GM21526 (cell line): ENCODE results near the gene INSC.

Experiments
- ATAC-seq: cut with Tn5 transposase; IDR thresholded peaks from one replicate; pipeline ENCODE4 v1.9.1; 2021; ENCODE audit warnings: moderate library complexity; ENCODE audit not compliant: unreplicated experiment, low FRiP score

Gene INSC

GRCh38 chr11:15180212-15180792 is 65.6 kb downstream of the INSC start:
- peak; percentile 79 for ATAC-seq

- no peak for ATAC-seq
Observed at GRCh38 chr11:15182372-15182771, 67.6 kb downstream of the INSC start.

DNA sequence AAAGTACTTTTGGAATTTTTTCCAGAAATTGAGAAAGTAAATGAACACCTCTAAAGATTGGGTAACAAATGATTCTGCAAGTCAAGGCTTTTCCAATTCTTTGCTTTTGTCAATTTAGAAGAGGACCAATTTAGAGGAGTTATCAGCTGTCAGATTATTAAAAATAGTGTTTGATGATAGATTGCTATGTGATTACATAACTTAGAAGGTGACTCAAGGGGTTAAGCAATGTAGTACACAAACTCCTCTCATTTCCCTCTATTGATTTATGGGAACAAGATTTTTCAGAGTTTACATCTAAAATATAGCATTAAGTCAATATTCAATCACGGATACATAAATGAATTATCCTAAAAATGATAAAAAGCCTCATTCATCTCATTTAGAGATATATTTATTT is 70.3 kb downstream of the INSC start:
- ATAC-seq = no peak

- ATAC-seq = no peak
Observed at GRCh38 chr11:15186146-15186545, 71.4 kb downstream of the INSC start.

GRCh38 chr11:15189189-15189588 is 74.5 kb downstream of the INSC start:
- ATAC-seq = no peak

GRCh38 chr11:15189641-15190365 is 75.1 kb downstream of the INSC start:
- no peak for ATAC-seq

DNA sequence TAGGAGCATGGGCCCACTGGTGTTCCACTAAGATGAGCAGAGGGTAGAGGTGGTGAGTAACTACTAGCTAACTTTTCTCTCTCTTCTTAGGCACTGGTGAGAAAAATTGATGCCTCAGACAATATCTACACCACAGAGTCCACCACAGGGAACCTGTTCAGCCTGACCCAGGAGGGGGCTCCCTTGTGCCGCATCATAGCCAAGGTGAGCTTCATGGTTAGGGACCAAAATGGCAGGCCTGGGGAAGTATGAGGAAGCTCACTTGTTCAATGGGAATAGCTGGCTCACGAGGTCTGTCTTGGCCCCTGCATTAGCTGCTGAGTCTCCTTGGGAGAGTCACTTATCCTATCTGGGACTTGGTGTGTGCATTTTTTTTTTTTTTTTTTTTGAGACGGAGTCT is 75.9 kb downstream of the INSC start:
- no peak for ATAC-seq

GRCh38 chr11:15192005-15192556 is 77.4 kb downstream of the INSC start:
- no peak for ATAC-seq

DNA sequence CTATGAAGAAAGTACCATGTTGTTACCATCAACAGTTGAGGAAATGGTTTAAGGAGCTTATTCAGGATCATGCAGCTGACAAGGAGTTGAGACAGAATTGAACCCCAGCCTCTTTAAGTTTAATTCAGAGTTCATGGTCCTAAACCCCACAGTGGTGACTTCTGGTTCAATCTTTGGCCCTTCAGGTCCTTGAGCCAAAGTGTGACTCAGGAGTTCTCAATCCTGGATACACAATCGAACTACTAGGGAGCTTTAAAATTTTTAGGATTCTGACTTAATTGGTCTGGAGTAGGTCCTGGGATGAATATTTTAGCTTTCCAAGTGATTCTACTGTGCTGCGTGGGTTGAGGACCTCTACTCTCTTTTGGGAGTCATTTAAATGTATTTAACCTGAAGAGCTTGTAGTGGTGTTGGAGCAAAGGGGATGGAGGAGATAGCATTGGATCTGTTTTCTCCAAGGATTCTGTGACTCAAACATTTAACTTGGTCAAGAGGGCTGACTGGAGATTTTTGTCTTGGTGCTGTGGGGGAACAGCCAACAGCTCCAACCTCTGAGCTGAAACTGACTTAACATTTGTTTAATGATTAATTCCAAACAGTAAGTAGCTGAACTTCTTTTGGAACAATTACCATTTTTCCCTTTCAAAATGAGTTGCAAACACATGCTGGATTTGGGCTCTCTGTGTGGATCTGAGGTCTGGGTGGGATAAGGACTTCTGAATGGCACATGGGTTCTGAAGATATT is 80.1 kb downstream of the INSC start:
- no peak for ATAC-seq

DNA sequence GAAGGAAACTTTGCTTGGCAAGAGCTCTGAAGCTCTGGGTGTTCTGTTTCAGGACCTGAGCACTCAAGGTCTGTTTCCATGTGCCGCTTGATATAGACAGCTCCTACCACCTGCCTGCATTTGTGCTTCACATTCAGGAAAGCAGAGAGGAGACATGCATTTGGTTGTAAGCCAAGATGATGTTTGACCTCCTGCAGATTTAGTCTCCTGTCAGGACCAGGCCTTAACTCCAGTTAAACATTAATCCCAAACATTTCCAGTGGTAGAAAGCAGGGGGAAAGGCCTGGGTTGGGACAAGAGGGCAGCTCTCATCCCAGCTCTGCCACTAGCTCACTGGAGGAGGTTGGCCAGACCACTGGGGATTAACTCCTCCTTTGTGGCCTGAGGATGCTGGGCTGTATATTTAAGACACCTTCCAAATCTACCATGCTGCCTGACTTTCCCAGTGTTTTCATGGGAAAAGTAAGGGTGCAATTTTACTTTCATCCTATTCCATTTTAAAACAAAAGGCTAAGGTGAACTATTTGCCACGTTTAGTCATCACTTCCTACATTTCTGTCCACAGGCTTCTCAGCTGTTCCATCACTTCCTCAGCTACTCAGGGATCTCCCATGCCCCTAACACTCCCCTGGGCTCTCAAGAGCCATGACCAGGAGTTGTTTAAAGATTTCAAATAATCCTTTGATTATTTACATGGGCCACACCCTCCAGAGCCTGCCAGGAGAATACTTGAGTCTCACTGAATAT is 80.9 kb downstream of the INSC start:
- ATAC-seq = no peak

GRCh38 chr11:15196704-15197103 is 82.0 kb downstream of the INSC start:
- no peak for ATAC-seq

DNA sequence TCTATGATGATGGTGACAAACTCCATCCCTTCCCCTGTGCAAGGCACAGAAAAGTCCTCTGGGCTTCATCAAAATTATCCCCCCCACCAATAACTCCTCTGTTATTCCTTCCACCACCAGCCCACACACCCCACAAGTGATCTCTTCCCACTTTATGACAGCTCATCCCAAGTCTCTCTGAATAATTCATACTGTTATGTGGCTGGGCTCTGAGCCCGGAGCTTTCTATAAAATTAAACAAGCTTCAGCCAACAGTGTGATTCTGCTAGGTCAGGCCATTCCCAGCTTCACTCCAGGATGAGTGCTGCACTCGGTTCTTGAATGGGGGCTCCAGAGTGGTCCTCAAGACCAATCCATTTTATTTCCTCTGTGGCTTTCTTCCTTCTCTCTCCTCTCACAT is 83.0 kb downstream of the INSC start:
- ATAC-seq = no peak

DNA sequence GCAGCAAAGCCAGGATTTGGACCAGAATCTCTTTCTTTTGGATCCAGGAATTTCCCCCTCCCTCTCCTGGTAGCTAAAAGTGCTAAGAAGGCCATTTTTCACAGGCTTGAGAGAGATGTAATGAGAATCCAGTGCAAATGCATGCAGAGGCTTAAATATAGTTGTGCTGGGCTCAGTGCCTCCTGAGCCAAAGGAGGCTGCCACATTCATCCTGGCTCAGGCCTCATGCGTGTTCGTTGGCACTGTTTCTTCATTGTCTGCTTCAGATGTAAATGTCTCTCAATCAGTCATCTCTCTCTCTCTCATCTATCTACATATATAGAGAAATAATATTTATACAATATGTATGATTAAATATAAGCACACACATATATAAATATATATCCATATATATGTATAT is 83.6 kb downstream of the INSC start:
- ATAC-seq = no peak

DNA sequence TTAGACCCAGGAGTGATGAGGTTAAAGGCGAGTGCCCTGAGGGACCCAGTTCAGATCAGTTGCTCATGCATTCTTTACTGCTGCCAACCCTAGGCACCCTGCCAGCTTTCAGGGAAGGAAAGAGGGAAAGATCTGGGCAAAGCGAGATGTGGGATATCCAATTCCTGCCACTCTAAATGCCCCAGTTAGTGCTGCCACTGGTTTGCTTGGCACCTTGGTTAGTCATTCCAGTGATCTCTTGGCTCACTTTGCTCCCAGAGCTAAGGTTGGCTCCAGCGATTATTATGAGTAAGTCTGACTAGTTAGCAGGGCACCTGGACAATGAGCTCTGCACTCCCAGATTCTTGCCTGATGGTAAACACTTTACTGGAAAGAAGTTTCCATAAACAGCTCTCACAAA is 85.0 kb downstream of the INSC start:
- no peak for ATAC-seq

DNA sequence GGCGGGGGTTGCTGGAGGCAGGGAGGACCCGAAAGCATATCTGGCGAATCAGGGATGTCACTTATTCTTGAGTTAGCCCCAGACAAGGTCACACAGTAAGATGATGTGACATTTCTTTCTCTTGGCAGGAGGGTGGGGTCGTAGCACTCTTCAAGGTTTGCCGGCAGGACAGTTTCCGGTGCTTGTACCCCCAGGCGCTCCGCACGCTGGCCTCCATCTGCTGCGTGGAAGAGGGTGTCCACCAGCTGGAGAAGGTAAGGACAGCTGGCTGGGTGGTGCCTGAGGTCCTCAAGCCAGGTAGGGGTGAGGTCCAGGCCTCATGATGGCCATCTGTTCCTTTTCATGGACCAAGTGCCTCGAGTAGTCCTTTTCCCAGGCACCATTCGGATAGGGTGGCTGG is 86.0 kb downstream of the INSC start:
- no peak for ATAC-seq

- ATAC-seq = no peak
Observed at GRCh38 chr11:15201586-15201985, 86.9 kb downstream of the INSC start.

- ATAC-seq = no peak
Observed at GRCh38 chr11:15202626-15203025, 87.9 kb downstream of the INSC start.

DNA sequence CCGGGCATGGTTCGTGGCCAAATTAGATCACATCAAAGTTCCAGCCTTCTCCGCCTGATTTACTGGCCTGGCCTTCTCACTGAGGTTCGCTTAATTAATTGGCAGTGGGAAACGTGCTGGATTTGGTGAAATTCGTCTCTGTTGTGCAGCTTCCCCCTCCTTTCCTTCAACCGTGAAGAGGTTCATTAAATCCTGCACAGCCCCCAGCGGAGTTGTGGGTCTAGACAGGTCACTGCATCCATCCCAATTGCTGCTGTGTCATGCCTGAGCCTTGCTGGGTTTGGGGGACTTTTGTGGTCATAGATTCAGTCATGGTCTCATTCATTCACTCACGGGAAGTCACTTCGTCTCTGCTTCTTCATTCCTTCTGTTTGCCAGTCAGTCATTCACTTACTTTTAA is 90.0 kb downstream of the INSC start:
- ATAC-seq = no peak

GRCh38 chr11:15206791-15207190 is 92.1 kb downstream of the INSC start:
- ATAC-seq = no peak

DNA sequence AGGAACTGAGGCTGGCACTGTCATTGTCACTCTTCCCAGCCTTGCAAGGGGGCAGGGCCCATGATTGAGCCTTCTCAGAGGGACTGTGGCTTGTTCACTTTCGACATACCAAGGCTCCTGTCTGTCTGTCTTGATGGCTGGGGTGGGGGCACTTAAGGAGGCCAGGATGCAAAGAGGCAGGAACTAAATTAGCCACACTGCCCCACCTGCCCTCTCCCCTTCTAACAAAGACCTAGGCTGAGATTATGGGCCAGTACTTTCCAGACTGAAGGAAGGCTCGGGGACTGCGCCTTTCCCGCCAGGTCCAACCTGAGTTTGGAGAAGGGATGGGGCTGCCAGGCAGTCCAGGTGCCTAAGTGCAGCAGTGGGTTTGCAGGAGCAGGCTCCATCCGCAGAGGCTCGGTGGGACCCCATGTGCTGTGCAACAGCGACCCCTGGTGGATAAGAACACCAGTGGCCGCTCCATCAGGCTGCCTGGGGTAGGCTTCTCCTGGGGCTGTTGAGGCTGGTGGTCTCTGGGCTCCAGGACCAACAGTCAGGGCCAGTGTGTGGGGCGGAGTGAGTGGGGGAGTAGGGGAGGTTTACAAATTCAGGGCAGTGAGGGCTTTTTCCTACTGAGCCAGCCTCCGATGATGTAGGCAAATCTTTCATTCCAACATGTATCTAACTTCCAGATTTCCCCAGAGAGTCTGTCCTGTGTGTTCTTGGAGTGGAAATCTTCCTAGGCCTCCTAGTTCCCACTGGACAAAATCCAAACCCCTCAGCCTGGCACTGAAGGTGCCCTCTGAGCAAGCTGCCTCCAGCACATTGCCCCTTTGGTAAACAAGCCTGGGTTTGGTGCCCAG is 93.9 kb downstream of the INSC start:
- peak; percentile 96 for ATAC-seq
